Right ventricle myocardium inferior (tissue), 1 donor: ENCODE measurements around the gene TXNL4A. TPM values are rescaled to one million over a fixed set of nuclear protein-coding genes. Genes with fewer than 3 reads are reported as not detected.
A peak's percentile ranks its signal among the peaks of the same experiment; 100 is the strongest.

Experiments
- ATAC-seq: fragments of 200-7000 bp; cut with Tn5 transposase; one replicate; pipeline ENCODE4 v1.9.1; 2020; ENCODE audit warnings: mild to moderate bottlenecking, moderate library complexity
- DNase-seq: peaks from one replicate; pipeline ENCODE4 v3.0.0; 2021; ENCODE audit errors: missing footprints
- intact Hi-C: fragments of 100-400 bp; cut with DNase I; formaldehyde crosslinking; loops from one replicate; pipeline ENCODE4 v1.11.0; 2022
- total RNA-seq: library from RNA; stranded (reverse); fragmentation: NEBNext Ultra II Directional; extraction: Animal tissue kit (Norgen Biotek cat#: 25700); gene quantifications from one replicate; pipeline ENCODE4 v1.2.1, GENCODE V29; 2021
- donor health status: DM: no; HTN: yes; CAD: no; lungs with severe emphysema.

The TXNL4A gene
- total RNA-seq, 1 donor from 2014 or later = 90.8 TPM

GRCh38 chr18:79942786-79943607 is 45.4 kb downstream of the TXNL4A start:
- no peak for DNase-seq
- peak; percentile 12 for ATAC-seq
- intact Hi-C loops = no loop called here

DNA sequence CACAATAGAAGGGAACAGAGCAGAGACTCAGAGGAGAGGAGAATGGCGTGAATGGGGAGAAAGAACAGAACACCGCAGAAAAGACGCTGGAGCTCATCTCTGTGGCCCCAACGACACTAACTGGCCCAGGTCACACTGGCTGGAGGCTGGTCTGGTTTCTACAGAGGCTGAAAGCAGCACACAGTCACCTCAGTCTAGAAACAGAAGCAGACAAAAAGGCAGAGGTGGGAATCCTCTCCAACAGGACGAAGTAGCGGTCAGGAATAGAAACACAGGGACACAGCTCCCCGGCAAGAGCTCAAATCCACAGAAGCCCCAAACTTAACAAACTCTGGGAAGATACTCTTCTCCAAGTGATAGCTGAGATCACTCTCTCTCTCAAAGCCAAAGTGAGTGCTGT is 46.2 kb downstream of the TXNL4A start:
- ATAC-seq = no peak
- DNase-seq = no peak
- intact Hi-C loops = no loop called here

DNA sequence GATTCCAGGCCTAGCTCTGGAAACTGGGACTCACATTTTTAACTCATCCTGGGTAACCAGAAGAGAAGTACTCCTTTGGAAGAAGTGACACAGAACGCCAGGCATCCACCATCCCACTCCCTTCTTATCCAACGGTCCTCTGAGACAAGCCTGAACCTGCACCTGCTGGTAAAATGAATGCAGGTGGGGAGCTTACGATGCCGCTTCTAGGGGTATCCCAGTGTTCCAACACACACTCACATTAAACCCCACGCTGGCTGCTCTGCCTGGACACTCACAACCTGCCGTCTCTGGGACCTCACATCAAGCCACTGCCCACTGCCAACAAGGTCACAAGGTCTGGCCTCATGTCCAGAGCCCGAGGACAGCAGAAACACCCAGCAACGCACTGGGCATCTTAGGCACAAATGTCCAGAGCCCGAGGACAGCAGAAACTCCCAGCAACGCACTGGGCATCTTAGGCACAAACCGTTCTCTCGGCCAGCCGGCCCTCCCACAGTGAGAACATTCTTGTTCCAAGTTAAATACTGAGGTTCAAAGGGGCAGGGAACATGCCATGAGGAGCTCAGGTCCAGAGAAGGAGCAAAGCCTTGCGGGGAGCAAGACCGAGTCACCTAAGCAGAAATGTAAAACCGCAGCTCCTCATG is 46.8 kb downstream of the TXNL4A start:
- ATAC-seq (no peak), DNase-seq (no peak)
- intact Hi-C loops = no loop called here

DNA sequence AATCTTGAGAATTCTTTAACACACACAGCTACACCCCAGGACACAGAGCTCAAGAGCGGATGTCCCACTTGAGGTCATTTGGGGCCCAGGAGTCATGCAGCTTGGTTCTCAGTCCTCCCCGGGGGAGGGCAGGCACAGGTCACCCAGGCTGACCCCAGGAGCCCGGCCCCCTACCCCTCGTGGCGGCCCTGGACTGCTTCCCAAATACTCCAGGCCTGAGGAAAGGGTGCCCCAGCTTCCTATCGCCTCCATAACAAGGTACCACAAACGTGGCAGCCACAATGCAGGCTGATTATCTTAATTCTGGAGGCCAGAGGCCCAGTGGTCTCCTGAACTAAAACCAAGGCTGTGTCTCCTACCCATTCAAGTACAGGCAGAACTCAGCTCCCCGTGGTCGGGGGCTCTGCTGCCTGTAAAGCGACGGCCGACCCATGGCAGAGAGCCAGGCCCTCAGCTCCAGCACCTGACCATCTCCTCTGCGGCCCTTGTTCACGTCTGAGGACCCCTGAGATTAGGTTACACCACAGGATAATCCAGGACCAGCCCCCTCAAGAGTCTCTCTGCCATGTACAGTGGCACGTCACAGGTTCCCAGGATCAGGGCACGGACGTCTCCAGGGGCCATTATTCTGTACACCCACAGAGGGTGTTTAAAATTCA is 47.4 kb downstream of the TXNL4A start:
- no peak for DNase-seq
- ATAC-seq = no peak
- intact Hi-C loops = no loop called here

- no peak for DNase-seq
- no peak for ATAC-seq
- intact Hi-C loops = no loop called here
Observed at GRCh38 chr18:79940126-79940813, 48.1 kb downstream of the TXNL4A start.

DNA sequence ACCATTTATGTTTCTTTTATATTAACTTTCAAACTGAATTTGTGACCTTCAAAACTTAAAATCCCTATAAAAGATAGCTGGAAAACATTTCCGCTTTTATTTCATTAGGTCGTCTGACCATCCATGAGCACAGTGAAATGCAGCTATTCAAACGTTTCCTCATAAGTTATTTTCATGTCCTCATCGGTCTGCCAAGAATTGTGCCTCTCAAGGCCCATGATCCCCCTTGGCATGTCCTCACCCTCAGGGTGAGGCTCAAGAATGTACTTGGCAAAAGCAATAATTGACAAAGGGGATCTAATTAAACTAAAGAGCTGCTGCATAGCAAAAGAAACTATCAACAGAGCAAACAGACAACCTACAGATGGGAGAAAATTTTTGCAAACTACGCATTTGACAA is 49.3 kb downstream of the TXNL4A start:
- DNase-seq (no peak), ATAC-seq (no peak)
- intact Hi-C loops = loop anchor here (10.0 kb wide), 1 partner anchor 264 kb away; the partner anchor contains the start of gene CTDP1

DNA sequence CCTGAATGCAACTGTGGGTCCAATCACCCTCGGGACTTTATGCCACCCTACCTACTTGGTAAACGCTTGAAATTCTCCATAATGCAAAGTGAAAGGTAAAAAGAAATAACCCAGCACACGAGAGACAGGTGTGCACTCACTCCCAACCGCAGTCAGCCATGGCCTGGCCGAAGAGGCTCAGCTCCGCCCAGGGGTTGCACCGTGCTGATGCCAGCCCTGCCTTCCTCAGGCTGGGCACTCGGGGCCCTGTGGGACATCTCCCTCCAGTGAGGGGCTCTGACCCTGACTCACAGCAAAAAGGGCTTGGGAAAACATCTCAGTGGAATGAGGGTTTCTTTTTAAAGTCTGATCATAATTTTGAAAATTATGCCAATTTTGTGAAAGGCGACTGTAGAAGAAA is 50.2 kb downstream of the TXNL4A start:
- ATAC-seq = no peak
- intact Hi-C loops = loop anchor here (10.0 kb wide), 1 partner anchor 263 kb away; the partner anchor contains the start of gene CTDP1

DNA sequence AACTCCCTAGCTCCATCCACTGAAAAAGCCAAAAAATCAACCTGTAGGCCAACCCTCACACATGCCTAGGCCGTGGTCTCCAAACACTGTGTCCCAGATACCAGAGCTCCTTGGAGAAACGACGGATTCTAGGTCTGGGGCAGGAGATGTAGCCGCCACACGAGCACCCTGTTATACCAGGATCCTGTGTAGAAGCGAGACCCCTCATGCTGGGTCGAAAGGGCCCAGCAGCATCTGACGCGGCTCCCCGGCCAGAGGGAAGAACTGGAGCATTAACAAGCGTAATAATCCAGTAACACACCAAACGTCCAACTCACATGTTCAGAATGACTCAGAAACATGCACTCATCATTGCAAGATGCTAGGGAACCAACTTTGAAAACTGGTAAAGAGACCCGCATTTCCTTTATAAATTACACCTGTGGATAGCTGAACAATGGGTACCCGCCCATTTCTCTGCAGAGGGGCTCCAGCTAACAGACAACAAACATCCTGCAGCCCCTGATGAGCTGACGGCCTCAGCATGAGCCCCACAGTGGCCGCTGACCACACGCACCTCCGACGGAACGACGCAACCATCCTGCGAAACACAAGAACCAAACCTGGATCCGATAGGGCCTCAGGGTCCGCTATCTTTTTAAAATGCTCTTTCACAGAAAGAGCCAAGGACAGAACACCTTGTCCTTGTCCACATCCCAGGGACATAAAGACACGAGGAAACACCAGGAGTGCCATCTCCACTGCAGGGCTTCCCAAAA is 51.1 kb downstream of the TXNL4A start:
- DNase-seq (no peak), ATAC-seq (no peak)
- intact Hi-C loops = loop anchor here (10.0 kb wide), 1 partner anchor 262 kb away; the partner anchor contains the start of gene CTDP1

More for the DNA sequence above, 50.2 kb downstream of the TXNL4A start:
- DNase-seq = no peak

DNA sequence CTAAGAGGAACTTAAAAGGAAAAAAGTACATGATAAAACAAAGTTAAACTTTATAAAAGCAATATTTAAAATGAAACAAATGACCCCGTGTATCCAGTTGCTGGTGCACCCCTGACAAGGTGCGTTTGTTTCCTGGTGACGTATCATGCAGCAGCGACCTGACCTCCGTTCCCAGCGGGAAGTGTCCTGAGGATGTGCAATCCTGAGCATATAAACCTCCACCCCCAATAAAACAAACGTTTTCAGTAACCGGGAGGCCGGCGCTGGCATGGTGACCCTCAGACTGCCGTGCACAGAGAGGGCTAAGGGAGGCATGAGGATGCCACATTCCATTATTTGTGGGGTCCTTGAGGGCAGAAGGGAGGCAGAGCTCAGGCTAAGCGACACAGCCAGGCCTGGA is 51.7 kb downstream of the TXNL4A start:
- ATAC-seq (no peak), DNase-seq (no peak)
- intact Hi-C loops = loop anchor here (10.0 kb wide), 1 partner anchor 262 kb away; the partner anchor contains the start of gene CTDP1

GRCh38 chr18:79935925-79936324 is 52.4 kb downstream of the TXNL4A start:
- DNase-seq (no peak), ATAC-seq (no peak)
- intact Hi-C loops = loop anchor here (10.0 kb wide), 1 partner anchor 261 kb away; the partner anchor contains the start of gene CTDP1

DNA sequence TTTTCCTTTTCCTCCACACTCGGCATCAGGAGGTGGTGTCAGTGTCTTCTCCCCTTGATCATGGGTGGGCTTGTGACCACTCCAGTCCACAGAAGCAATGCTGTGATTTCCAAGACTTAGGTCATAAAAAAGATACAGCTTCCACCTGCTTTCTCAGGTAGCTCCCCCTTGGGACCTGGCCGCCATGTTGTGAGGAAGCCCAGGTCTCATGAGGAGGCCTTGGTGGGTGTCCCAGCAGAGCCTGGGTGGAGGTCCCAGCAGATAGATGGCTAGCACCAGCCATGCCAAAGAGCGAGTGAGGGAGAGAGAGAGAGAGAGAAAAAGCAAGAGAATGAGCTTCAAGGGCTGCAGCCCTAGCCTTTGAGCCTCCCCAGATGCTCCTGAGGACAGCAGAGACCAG is 52.9 kb downstream of the TXNL4A start:
- DNase-seq = no peak
- intact Hi-C loops = loop anchor here (10.0 kb wide), 1 partner anchor 261 kb away; the partner anchor contains the start of gene CTDP1
- ATAC-seq = no peak

DNA sequence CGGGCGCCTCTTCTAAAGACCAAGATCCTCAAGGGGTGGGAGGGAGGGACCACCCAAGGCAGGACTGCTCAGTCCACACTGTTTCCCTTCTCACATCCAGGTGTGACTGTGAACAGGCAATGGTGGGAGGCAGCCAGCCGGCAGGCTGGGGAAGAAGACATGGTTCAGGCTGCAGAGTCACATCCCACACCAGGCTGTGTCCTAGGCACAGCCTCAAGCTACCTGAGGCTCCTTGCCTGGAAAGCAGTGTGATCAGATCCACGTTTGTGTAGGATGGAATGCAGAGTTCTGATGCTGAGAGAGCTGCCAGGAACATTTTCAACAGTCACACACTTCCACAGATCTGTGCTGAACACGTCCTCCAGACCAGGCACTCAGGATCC is 53.3 kb downstream of the TXNL4A start:
- no peak for ATAC-seq
- intact Hi-C loops = loop anchor here (10.0 kb wide), 1 partner anchor 260 kb away; the partner anchor contains the start of gene CTDP1
- no peak for DNase-seq

GRCh38 chr18:79934311-79935097 is 53.9 kb downstream of the TXNL4A start:
- ATAC-seq (peak; percentile 96), DNase-seq (no peak)
- intact Hi-C loops = loop anchor here (10.0 kb wide), 1 partner anchor 260 kb away; the partner anchor contains the start of gene CTDP1

DNA sequence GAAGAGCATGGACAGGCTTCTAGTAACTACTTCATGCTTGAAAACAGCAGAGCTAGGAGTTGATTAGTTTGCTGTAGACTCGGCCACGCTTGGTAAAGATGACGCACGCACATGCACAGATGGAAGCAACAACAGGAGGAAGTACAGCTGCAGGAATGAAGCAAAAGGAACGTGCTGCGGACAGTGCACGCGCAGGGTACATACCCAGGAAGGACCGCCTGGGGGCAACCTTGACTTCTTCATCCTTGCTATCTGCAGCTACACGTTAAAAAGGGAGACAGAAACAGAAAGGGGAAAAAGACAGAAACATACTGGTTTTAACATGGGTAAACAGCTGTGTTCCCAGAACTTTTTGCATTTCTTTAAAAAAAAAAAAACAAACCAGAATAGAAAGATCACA is 54.6 kb downstream of the TXNL4A start:
- no peak for DNase-seq
- intact Hi-C loops = loop anchor here (10.0 kb wide), 1 partner anchor 259 kb away; the partner anchor contains the start of gene CTDP1
- peak; percentile 35 for ATAC-seq

DNA sequence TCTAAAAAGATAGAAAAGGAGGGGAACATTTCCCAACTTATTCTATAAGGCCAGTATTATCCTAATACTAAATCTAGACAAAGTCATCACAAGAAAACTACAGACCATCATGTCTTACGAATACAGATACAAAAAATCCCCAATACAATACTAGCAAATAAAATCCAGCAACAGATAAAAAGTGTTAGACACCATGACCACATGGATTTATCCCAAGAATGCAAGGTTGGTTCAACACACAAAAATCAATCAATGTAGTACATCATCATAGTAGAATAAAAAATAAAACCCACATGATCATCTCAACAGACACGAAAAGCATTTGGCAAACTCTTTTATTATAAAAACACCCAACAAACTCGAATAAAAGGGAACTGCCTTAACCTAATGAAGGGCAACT is 55.5 kb downstream of the TXNL4A start:
- DNase-seq (no peak), ATAC-seq (no peak)
- intact Hi-C loops = loop anchor here (10.0 kb wide), 1 partner anchor 258 kb away; the partner anchor contains the start of gene CTDP1

GRCh38 chr18:79931475-79931874 is 56.9 kb downstream of the TXNL4A start:
- intact Hi-C loops = loop anchor here (10.0 kb wide), 1 partner anchor 257 kb away; the partner anchor contains the start of gene CTDP1
- ATAC-seq = no peak
- DNase-seq = no peak
